Panc1 (cell line): Measurements from ENCODE around the gene TNFRSF14. TPM values are rescaled to one million over a fixed set of nuclear protein-coding genes. Genes with fewer than 3 reads are reported as not detected.
A peak's percentile ranks its signal among the peaks of the same experiment; 100 is the strongest.

Source experiments
- ATAC-seq: fragments of 200-7000 bp; cut with Tn5 transposase; 2 replicates; pipeline ENCODE4 v1.9.1; 2020; ENCODE audit warnings: mild to moderate bottlenecking, moderate library complexity
- BruUV-seq: library from RNA; stranded (reverse); fragments of 400-500 nt; replicated peaks from 2 replicates; lab custom pipeline; 2021; lab: Mats Ljungman, UMichigan
- CTCF ChIA-PET: fragments of 300-600 bp; sonication (Branson Sonifier 250); formaldehyde crosslinking; loops from one replicate; lab custom pipeline; 2022; ENCODE audit warnings: antibody characterized with exemption; lab: Charles Lee
- POLR2A ChIA-PET: fragments of 300-600 bp; sonication (Branson Sonifier 250); formaldehyde crosslinking; loops from one replicate; lab custom pipeline; 2022; ENCODE audit warnings: antibody characterized with exemption; lab: Charles Lee
- DNase-seq: peaks from one replicate; pipeline ENCODE4 v3.0.0-alpha.2; 2010; ENCODE audit warnings: low read depth, low spot score
- H3K27ac ChIP-seq: 2 replicates; pipeline ENCODE4 v1.5.1; 2011; ENCODE audit warnings: mild to moderate bottlenecking, low read length, inconsistent platforms
- H3K27me3 ChIP-seq: fragments of 200-500 bp; sonication (Bioruptor generic); 2 replicates; pipeline ENCODE4 v1.6.0; 2014; ENCODE audit warnings: low read length, inconsistent platforms; ENCODE audit not compliant: control insufficient read depth, insufficient read depth
- H3K36me3 ChIP-seq: fragments of 200-500 bp; sonication (Bioruptor generic); 2 replicates; pipeline ENCODE4 v1.5.1; 2014; ENCODE audit warnings: inconsistent platforms, mild to moderate bottlenecking, low read length, moderate library complexity; ENCODE audit not compliant: control insufficient read depth, insufficient read depth
- H3K4me1 ChIP-seq: 2 replicates; pipeline ENCODE4 v1.5.1; 2011; ENCODE audit warnings: inconsistent platforms, mild to moderate bottlenecking, low read length, moderate library complexity; ENCODE audit not compliant: control insufficient read depth, insufficient read depth
- H3K4me3 ChIP-seq, 2 experiments: 2 replicates each; pipeline ENCODE4 v1.5.1; 2011 to 2012; ENCODE audit warnings: low read depth in 2 of 2, low read length in 2 of 2, mild to moderate bottlenecking in 2 of 2, inconsistent platforms in 1 of 2, moderate library complexity in 1 of 2
- H3K9me3 ChIP-seq: fragments of 200-500 bp; sonication (Bioruptor generic); 2 replicates; pipeline ENCODE4 v1.5.1; 2014; ENCODE audit warnings: low read depth, mild to moderate bottlenecking, inconsistent platforms, low read length, moderate library complexity; ENCODE audit not compliant: control insufficient read depth, insufficient read depth
- CTCF ChIP-seq: fragments of 450-650 bp; IDR thresholded peaks from 2 replicates; pipeline ENCODE4 v1.5.1; 2017; ENCODE audit warnings: mild to moderate bottlenecking
- POLR2AphosphoS5 ChIP-seq: IDR thresholded peaks from 2 replicates; pipeline ENCODE4 v1.6.1; 2012; ENCODE audit warnings: mild to moderate bottlenecking, low read depth, low read length, moderate library complexity
- REST ChIP-seq, 2 experiments: IDR thresholded peaks; 2 replicates each; pipeline ENCODE4 v1.6.1; 2011 to 2012; ENCODE audit warnings: low read depth in 2 of 2, control low read depth in 1 of 2, low read length in 1 of 2, mild to moderate bottlenecking in 1 of 2, moderate library complexity in 1 of 2; ENCODE audit not compliant: insufficient read depth in 1 of 2
- SIN3A ChIP-seq: IDR thresholded peaks from 2 replicates; pipeline ENCODE4 v1.6.1; 2012; ENCODE audit warnings: low read depth, mild to moderate bottlenecking, low read length, moderate library complexity, borderline replicate concordance; ENCODE audit not compliant: insufficient read depth
- TCF7L2 ChIP-seq: IDR thresholded peaks from 2 replicates; pipeline ENCODE4 v1.6.1; 2011; ENCODE audit warnings: mild to moderate bottlenecking, low read depth, low read length, inconsistent platforms
- in situ Hi-C: cut with HindIII; loops from 2 replicates; pipeline ENCODE4 v1.10.0; 2016; ENCODE audit warnings: low sequenced_read_pairs, low pct_unique_long_range_greater_than_20kb
- intact Hi-C: fragments of 100-400 bp; cut with micrococcal nuclease; formaldehyde crosslinking; loops from one replicate; pipeline ENCODE4 v1.10.0; 2022; ENCODE audit not compliant: unreplicated experiment
- total RNA-seq: library from RNA; stranded (reverse); gene quantifications from one replicate; pipeline ENCODE4 v1.2.1, GENCODE V29; 2021; ENCODE audit not compliant: unreplicated experiment

Gene TNFRSF14
- total RNA-seq, 1 experiment from 2014 or later: 20.1 TPM

- H3K36me3 ChIP-seq: no peaks in the 10 kb centered on the region
- intact Hi-C loops (no loop called here), in situ Hi-C loops (no loop called here)
- H3K4me1 ChIP-seq: no peaks in the 10 kb centered on the region
- no peak overlapping the region for H3K4me3 ChIP-seq
- H3K9me3 ChIP-seq: no peaks in the 10 kb centered on the region
- peak; percentile 65 for ATAC-seq
- ChIA-PET POLR2A (no interaction called here), CTCF (no interaction called here)
- no TSS peak for BruUV-seq
- H3K27ac ChIP-seq: no peak overlapping the region
- no peaks in the 10 kb centered on the region for H3K27me3 ChIP-seq
- no peak for DNase-seq
- TF ChIP-seq POLR2AphosphoS5: no peak
- no peak for TF ChIP-seq TCF7L2
- TF ChIP-seq CTCF: no peak
- TF ChIP-seq SIN3A: no peak
- TF ChIP-seq REST (IDR thresholded peaks at IDR 0.05; ENCODE audit: insufficient read depth in 1 of 2, low read depth in 2 of 2, low read length in 1 of 2): no peak
Observed at GRCh38 chr1:2604156-2604843, 48.1 kb downstream of the TNFRSF14 start.

GRCh38 chr1:2604844-2605508 is 48.8 kb downstream of the TNFRSF14 start:
- no peak for DNase-seq
- no peaks in the 10 kb centered on the region for H3K27me3 ChIP-seq
- CTCF ChIA-PET: interaction anchor here (1.1 kb wide), 1 partner anchor 44 kb away, joined by 3 read pairs; no protein-coding TSS in a partner anchor

More at GRCh38 chr1:2604844-2605508, 48.8 kb downstream of the TNFRSF14 start:
- no peaks in the 10 kb centered on the region for H3K36me3 ChIP-seq
- H3K9me3 ChIP-seq: no peaks in the 10 kb centered on the region
- POLR2A ChIA-PET: no interaction called here
- H3K4me3 ChIP-seq: no peak overlapping the region
- BruUV-seq: no TSS peak
- in situ Hi-C loops: no loop called here
- ATAC-seq: 0 out of 2 replicates have a peak, but pooled peaks have one; percentile 9
- no peak for TF ChIP-seq SIN3A
- no peak for TF ChIP-seq CTCF
- TF ChIP-seq POLR2AphosphoS5: no peak
- TF ChIP-seq REST (IDR thresholded peaks at IDR 0.05; ENCODE audit: insufficient read depth in 1 of 2, low read depth in 2 of 2, low read length in 1 of 2): no peak
- no peak for TF ChIP-seq TCF7L2
- no peak overlapping the region for H3K27ac ChIP-seq
- intact Hi-C loops: no loop called here
- H3K4me1 ChIP-seq: no peaks in the 10 kb centered on the region
